H1 (cell line): Measurements from ENCODE around the gene DMWD.

Experiments used
- CHD2 ChIP-seq: IDR thresholded peaks from 2 replicates; pipeline ENCODE4 v1.6.1; 2012; ENCODE audit warnings: low read length, improper control_type of control experiment
- CTCF ChIP-seq, 3 experiments: IDR thresholded peaks; 1 replicate in 2 of 3; 2 replicates in 1 of 3; pipeline versions ENCODE4 v1.5.1 to v1.6.1; 2011; ENCODE audit warnings: low read length in 3 of 3, mild to moderate bottlenecking in 3 of 3, inconsistent platforms in 2 of 3, low read depth in 1 of 3, moderate library complexity in 1 of 3; ENCODE audit not compliant: insufficient read depth in 1 of 3; ENCODE audit errors: control extremely low read depth in 1 of 3

DNA sequence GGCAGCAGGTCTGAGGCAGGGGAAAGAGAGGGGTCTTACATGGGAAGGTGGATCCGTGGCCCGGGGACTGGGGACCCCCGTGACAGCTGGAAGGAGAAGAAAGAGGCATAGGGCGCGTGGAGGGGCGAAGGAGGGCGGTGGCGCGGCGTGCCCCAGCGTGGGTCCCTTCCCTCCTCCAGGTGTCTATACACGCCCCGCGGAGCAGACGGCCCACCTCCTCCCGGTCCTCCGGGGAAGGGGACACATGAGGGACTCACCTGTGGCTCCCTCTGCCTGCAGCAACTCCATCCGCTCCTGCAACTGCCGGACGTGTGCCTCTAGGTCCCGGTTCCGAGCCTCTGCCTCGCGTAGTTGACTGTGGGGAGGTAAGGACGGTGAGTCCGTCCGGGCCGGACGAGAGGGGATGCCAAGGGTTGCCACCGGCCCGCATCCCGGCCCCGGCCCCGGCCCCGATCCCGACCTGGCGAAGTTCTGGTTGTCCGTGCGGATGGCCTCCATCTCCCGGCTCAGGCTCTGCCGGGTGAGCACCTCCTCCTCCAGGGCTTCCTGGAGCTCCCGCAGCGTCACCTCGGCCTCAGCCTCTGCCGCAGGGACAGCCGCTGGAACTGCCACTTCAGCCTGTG lies 21.2 kb downstream of the DMWD start:
- TF ChIP-seq CTCF (IDR thresholded peaks at IDR 0.05; ENCODE audit: control extremely low read depth in 1 of 3, insufficient read depth in 1 of 3, low read depth in 1 of 3, low read length in 3 of 3) = no peak
- TF ChIP-seq CHD2 = no peak
